Left ventricle myocardium inferior (tissue), 1 donor: ENCODE results near the gene SLC25A47. TPM values are rescaled to one million over a fixed set of nuclear protein-coding genes. Genes with fewer than 3 reads are reported as not detected.
A peak's percentile ranks its signal among the peaks of the same experiment; 100 is the strongest.

ENCODE experiments used
- DNase-seq: peaks from one replicate; pipeline ENCODE4 v3.0.0-alpha.2; 2020
- H3K27ac ChIP-seq: fragments of 200-600 bp; replicated peaks from 2 replicates; pipeline ENCODE4 v1.8.0; 2021
- H3K27me3 ChIP-seq: fragments of 200-600 bp; 2 replicates; pipeline ENCODE4 v1.8.0; 2021; ENCODE audit warnings: low read depth
- H3K36me3 ChIP-seq: fragments of 200-600 bp; 2 replicates; pipeline ENCODE4 v1.8.0; 2021
- H3K4me1 ChIP-seq: fragments of 200-600 bp; 2 replicates; pipeline ENCODE4 v1.8.0; 2021
- H3K4me3 ChIP-seq: fragments of 200-600 bp; 2 replicates; pipeline ENCODE4 v1.8.0; 2021; ENCODE audit warnings: mild to moderate bottlenecking, moderate library complexity
- H3K9me3 ChIP-seq: fragments of 200-600 bp; replicated peaks from 2 replicates; pipeline ENCODE4 v1.8.0; 2021
- CTCF ChIP-seq: fragments of 200-600 bp; IDR thresholded peaks from 2 replicates; pipeline ENCODE4 v1.8.0; 2021; ENCODE audit warnings: antibody characterized with exemption, mild to moderate bottlenecking, borderline replicate concordance
- intact Hi-C: fragments of 100-400 bp; cut with micrococcal nuclease; formaldehyde crosslinking; loops from one replicate; pipeline ENCODE4 v1.11.0; 2022
- total RNA-seq: library from RNA; stranded (reverse); fragmentation: NEBNext Ultra II Directional; extraction: Animal tissue kit (Norgen Biotek cat#: 25700); gene quantifications from one replicate; pipeline ENCODE4 v1.2.1, GENCODE V29; 2021
- donor health status: DM: no; HTN: yes; CAD: no; lungs with severe emphysema.

Gene SLC25A47
- total RNA-seq, 1 donor from 2014 or later, result not detected

DNA sequence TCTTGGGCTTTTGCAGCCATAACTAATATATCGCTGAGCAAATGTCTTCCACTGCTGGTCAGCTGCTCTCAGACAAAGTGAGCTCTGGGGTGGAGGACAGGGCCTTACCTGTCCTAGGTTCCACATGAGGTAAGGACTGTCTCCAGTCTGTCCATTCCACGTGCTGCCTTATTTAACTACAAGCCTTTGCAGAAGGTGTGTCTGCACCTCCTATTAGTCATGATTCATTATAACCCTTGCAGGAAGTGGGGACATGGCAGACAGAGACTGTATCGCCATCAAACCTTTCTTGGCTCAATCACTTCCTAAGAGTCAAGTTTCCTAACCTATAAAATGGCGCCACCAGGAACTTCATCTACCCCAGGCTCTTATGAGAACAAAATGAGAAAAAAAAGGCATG, 46.9 kb downstream of the SLC25A47 start:
- no peaks in the 10 kb centered on the region for H3K27me3 ChIP-seq
- H3K27ac ChIP-seq, result peak overlapping the region; percentile 96
- intact Hi-C loops, result loop anchor here (10.0 kb wide), 1 partner anchor 85 kb away; no protein-coding TSS in a partner anchor
- H3K36me3 ChIP-seq, result peaks cover 45% of the 10 kb centered on the region
- no peak overlapping the region for H3K4me3 ChIP-seq
- no peak for TF ChIP-seq CTCF
- DNase-seq, result no peak
- no peaks in the 10 kb centered on the region for H3K9me3 ChIP-seq
- H3K4me1 ChIP-seq, result peaks cover 52% of the 10 kb centered on the region

DNA sequence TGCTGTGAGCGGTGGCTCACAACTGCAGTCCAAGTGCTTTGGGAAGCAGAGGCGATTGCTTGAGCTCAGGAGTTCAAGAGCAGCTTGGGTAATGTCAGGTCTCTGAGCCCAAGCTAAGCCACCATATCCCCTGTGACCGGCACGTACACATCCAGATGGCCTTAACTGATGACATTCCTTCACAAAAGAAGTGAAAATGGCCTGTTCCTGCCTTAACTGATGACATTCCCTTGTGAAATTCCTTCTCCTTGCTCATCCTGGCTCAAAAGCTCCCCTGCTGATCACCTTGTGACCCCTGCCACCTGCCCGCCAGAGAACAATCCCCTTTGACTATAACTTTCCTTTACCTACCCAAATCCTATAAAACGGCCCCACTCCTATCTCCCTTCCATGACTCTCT, 48.6 kb downstream of the SLC25A47 start:
- intact Hi-C loops, result loop anchor here (10.0 kb wide), 1 partner anchor 87 kb away; no protein-coding TSS in a partner anchor
- peak overlapping the region; percentile 96 for H3K27ac ChIP-seq
- DNase-seq, result no peak
- no peak for TF ChIP-seq CTCF
- peaks cover 28% of the 10 kb centered on the region for H3K36me3 ChIP-seq
- no peaks in the 10 kb centered on the region for H3K9me3 ChIP-seq
- no peaks in the 10 kb centered on the region for H3K27me3 ChIP-seq
- peaks cover 68% of the 10 kb centered on the region for H3K4me1 ChIP-seq
- H3K4me3 ChIP-seq, result peak overlapping the region; percentile 83

DNA sequence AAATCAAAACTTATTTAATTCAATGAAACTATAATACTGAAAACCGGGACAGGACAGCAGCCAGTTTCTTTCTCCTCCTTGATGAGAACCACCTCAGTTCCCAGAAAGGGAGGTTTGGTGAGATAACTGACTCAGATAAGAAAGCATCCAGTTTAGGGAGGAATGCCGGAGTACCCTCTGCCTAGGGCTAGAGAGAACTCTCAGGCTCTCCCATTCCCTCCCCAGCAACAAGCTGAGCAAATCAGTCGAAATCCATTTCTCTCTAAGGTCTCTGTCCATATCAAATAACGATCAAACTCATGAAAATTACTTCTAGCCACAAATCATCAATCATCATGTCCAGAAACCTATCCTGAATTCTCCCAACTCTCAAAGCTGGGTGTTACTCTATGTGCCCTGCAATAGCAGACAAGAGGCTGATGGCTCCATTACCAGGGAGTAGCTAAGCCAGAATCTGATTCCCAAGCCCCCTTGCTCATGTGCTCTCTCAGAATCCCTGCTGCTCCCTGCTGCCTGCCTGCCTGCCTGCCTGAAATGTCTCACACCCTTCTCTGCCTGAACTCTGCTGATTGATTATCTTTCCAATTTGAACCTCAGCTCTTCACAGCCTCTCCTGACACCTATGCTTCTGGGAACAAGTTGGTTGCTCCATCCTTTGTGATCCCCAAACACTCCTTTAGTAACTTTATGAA, 49.4 kb downstream of the SLC25A47 start:
- H3K27ac ChIP-seq, result peak overlapping the region; percentile 96

GRCh38 chr14:100374270-100374669, 51.1 kb downstream of the SLC25A47 start:
- Histone ChIP-seq H3K27ac (peak overlapping the region; percentile 96), H3K27me3 (no peaks in the 10 kb centered on the region), H3K9me3 (no peaks in the 10 kb centered on the region), H3K36me3 (peaks cover 6% of the 10 kb centered on the region), H3K4me1 (peaks cover 69% of the 10 kb centered on the region), H3K4me3 (peak overlapping the region; percentile 83)
- no peak for TF ChIP-seq CTCF
- intact Hi-C loops, result loop anchor here (10.0 kb wide), 1 partner anchor 89 kb away; no protein-coding TSS in a partner anchor
- DNase-seq, result no peak

More for the DNA sequence above, 49.4 kb downstream of the SLC25A47 start:
- no peak for TF ChIP-seq CTCF
- Histone ChIP-seq H3K4me1 (peaks cover 76% of the 10 kb centered on the region), H3K36me3 (peaks cover 20% of the 10 kb centered on the region), H3K9me3 (no peaks in the 10 kb centered on the region), H3K4me3 (peak overlapping the region; percentile 83), H3K27me3 (no peaks in the 10 kb centered on the region)
- intact Hi-C loops, result loop anchor here (10.0 kb wide), 1 partner anchor 88 kb away; no protein-coding TSS in a partner anchor
- no peak for DNase-seq

GRCh38 chr14:100374876-100375265, 51.7 kb downstream of the SLC25A47 start:
- H3K27me3 ChIP-seq, result no peaks in the 10 kb centered on the region
- H3K27ac ChIP-seq, result peak overlapping the region; percentile 96
- no peak for TF ChIP-seq CTCF
- no peaks in the 10 kb centered on the region for H3K9me3 ChIP-seq
- intact Hi-C loops, result loop anchor here (10.0 kb wide), 1 partner anchor 90 kb away; no protein-coding TSS in a partner anchor
- peak overlapping the region; percentile 83 for H3K4me3 ChIP-seq
- H3K4me1 ChIP-seq, result peaks cover 65% of the 10 kb centered on the region
- DNase-seq, result no peak
- peaks cover 6% of the 10 kb centered on the region for H3K36me3 ChIP-seq
